ENCODE results near the gene FDX2.

Gene FDX2

GRCh38 chr19:10332158-10332964, 16.5 kb upstream of the FDX2 start:
- no peak for DNase-seq

GRCh38 chr19:10329555-10329954, 13.7 kb upstream of the FDX2 start:
- DNase-seq: no peak

- DNase-seq: no peak
Measured at GRCh38 chr19:10328558-10329429, 13.0 kb upstream of the FDX2 start.

GRCh38 chr19:10327793-10328192, 12.0 kb upstream of the FDX2 start:
- no peak for DNase-seq

GRCh38 chr19:10325732-10326131, 9.9 kb upstream of the FDX2 start:
- DNase-seq: no peak

GRCh38 chr19:10321874-10322835, 6.3 kb upstream of the FDX2 start:
- DNase-seq: no peak

GRCh38 chr19:10321417-10321797, 5.6 kb upstream of the FDX2 start:
- DNase-seq: no peak

GRCh38 chr19:10320602-10321416, 5.0 kb upstream of the FDX2 start:
- DNase-seq: no peak

- DNase-seq: no peak
Measured at GRCh38 chr19:10318807-10319682, 3.2 kb upstream of the FDX2 start.

GRCh38 chr19:10317857-10318462, 2.1 kb upstream of the FDX2 start:
- DNase-seq: no peak

GRCh38 chr19:10317045-10317856, 1.4 kb upstream of the FDX2 start:
- no peak for DNase-seq

- DNase-seq: no peak
Measured at GRCh38 chr19:10316229-10317044, 622 bp upstream of the FDX2 start.

GRCh38 chr19:10309423-10309822, 6.4 kb downstream of the FDX2 start, which contains the start of gene ZGLP1:
Gene ZGLP1, minus strand, starts transcription at chr19:10309815.
- DNase-seq: no peak

- DNase-seq: no peak
Measured at GRCh38 chr19:10306327-10306726, 9.5 kb downstream of the FDX2 start.

GRCh38 chr19:10305139-10305806, 10.5 kb downstream of the FDX2 start:
- no peak for DNase-seq

GRCh38 chr19:10299545-10300458, 16.0 kb downstream of the FDX2 start:
- DNase-seq: no peak

Data from SHP77 treated with DMSO at 0.1 percent for 48 hours (cell line).